Measurements from ENCODE around the gene ZDHHC24. TPM values are rescaled to one million over a fixed set of nuclear protein-coding genes. Genes with fewer than 3 reads are reported as not detected.

Gene ZDHHC24
- total RNA-seq, 1 donor from 2014 or later = 19.0 TPM

DNA sequence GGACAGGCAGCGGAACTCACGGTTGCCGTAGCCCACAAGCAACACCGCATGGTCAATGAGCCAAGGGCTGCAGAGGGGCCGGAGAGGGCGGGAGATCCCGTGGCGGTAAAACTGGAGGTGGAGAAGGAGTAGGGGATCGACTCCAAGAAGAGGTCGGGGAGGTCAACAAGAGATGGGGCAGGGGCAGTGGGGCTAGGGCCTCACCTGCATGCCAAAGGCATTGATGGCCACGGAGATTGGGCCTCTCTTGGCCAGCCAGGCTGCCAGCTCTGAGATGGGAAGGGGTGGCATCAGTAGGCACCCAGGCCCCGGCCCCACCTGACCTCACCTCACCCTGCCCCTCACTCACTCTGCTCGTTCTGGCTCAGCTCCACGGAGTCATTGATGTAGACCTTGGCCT is 18.7 kb upstream of the ZDHHC24 start:
- peaks cover 13% of the 10 kb centered on the region for H3K4me1 Mint-ChIP-seq
- H3K9me3 Mint-ChIP-seq = no peaks in the 10 kb centered on the region
- intact Hi-C loops (cut with micrococcal nuclease) = no loop called here
- no peak for TF ChIP-seq CTCF (IDR thresholded peaks at IDR 0.05)
- ChIA-PET POLR2A (no interaction called here), CTCF (no interaction called here)
- peaks cover 10% of the 10 kb centered on the region for H3K27me3 Mint-ChIP-seq
- ATAC-seq (ENCODE audit: low read depth) (no peak), DNase-seq (no peak)
- H3K4me3 Mint-ChIP-seq = no peak overlapping the region
- no peaks in the 10 kb centered on the region for H3K36me3 Mint-ChIP-seq (ENCODE audit: low read depth)
- H3K27ac Mint-ChIP-seq = no peak overlapping the region

DNA sequence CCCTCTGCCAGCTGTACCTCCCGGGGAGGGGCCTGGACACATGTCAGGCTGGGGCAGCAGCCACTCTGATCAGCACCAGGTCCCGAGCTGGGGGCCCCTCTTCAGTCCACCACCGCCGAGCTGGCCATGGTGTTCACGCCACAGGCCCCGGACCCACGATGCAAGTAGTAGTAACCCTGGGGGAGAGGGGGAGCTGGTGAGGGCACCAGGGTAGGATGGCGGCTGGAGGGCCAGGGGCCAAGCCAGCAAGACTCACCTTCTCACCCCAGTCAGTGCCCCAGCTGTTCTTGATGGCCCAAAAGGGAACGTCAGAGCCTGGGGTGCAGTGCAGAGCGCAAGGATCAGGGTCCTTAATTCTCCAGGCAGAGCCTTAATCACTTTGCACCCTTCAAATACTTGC is 18.0 kb upstream of the ZDHHC24 start:
- H3K4me3 Mint-ChIP-seq = no peak overlapping the region
- no peak for ATAC-seq (ENCODE audit: low read depth)
- no peak for DNase-seq
- H3K27me3 Mint-ChIP-seq = peaks cover 13% of the 10 kb centered on the region
- H3K27ac Mint-ChIP-seq = no peak overlapping the region
- POLR2A ChIA-PET = no interaction called here
- no peak for TF ChIP-seq CTCF (IDR thresholded peaks at IDR 0.05)
- intact Hi-C loops (cut with micrococcal nuclease) = no loop called here
- peaks cover 17% of the 10 kb centered on the region for H3K4me1 Mint-ChIP-seq
- CTCF ChIA-PET = no interaction called here
- H3K36me3 Mint-ChIP-seq (ENCODE audit: low read depth) = no peaks in the 10 kb centered on the region
- no peaks in the 10 kb centered on the region for H3K9me3 Mint-ChIP-seq

- ChIA-PET CTCF (no interaction called here), POLR2A (interaction anchor here (0.5 kb wide), 1 partner anchor 96 kb away, joined by 8 read pairs; no protein-coding TSS in a partner anchor)
- intact Hi-C loops (cut with micrococcal nuclease) = no loop called here
- H3K9me3 Mint-ChIP-seq = no peaks in the 10 kb centered on the region
- no peak for DNase-seq
- peaks cover 15% of the 10 kb centered on the region for H3K4me1 Mint-ChIP-seq
- ATAC-seq (ENCODE audit: low read depth) = no peak
- H3K27ac Mint-ChIP-seq = no peak overlapping the region
- H3K27me3 Mint-ChIP-seq = peaks cover 16% of the 10 kb centered on the region
- no peaks in the 10 kb centered on the region for H3K36me3 Mint-ChIP-seq (ENCODE audit: low read depth)
- no peak for TF ChIP-seq CTCF (IDR thresholded peaks at IDR 0.05)
- no peak overlapping the region for H3K4me3 Mint-ChIP-seq
Measured at GRCh38 chr11:66562907-66563583, 17.2 kb upstream of the ZDHHC24 start.

GRCh38 chr11:66562275-66562674 is 16.4 kb upstream of the ZDHHC24 start:
- no peak overlapping the region for H3K4me3 Mint-ChIP-seq
- H3K36me3 Mint-ChIP-seq (ENCODE audit: low read depth) = no peaks in the 10 kb centered on the region
- intact Hi-C loops (cut with micrococcal nuclease) = no loop called here
- no peak overlapping the region for H3K27ac Mint-ChIP-seq
- DNase-seq = no peak
- TF ChIP-seq CTCF (IDR thresholded peaks at IDR 0.05) = no peak
- H3K4me1 Mint-ChIP-seq = peaks cover 9% of the 10 kb centered on the region
- peaks cover 17% of the 10 kb centered on the region for H3K27me3 Mint-ChIP-seq
- no peak for ATAC-seq (ENCODE audit: low read depth)
- CTCF ChIA-PET = no interaction called here
- H3K9me3 Mint-ChIP-seq = no peaks in the 10 kb centered on the region
- POLR2A ChIA-PET = interaction anchor here (0.5 kb wide), 1 partner anchor 97 kb away, joined by 8 read pairs; no protein-coding TSS in a partner anchor

DNA sequence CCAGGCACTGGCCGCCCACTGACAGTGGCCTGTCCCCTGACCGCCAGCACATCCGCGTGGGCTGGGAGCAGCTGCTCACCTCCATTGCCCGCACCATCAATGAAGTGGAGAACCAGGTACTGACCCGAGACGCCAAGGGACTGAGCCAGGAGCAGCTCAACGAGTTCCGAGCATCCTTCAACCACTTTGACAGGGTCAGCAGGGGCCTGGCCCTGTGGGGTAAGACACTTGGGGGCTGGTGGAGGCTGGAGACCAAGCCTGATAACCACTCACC is 16.1 kb upstream of the ZDHHC24 start:
- ATAC-seq (ENCODE audit: low read depth) (no peak), DNase-seq (no peak)
- intact Hi-C loops (cut with micrococcal nuclease) = no loop called here
- no peak overlapping the region for H3K27ac Mint-ChIP-seq
- H3K4me3 Mint-ChIP-seq = no peak overlapping the region
- no peak for TF ChIP-seq CTCF (IDR thresholded peaks at IDR 0.05)
- H3K36me3 Mint-ChIP-seq (ENCODE audit: low read depth) = no peaks in the 10 kb centered on the region
- no peaks in the 10 kb centered on the region for H3K9me3 Mint-ChIP-seq
- peaks cover 7% of the 10 kb centered on the region for H3K4me1 Mint-ChIP-seq
- CTCF ChIA-PET = no interaction called here
- POLR2A ChIA-PET = no interaction called here
- H3K27me3 Mint-ChIP-seq = peaks cover 16% of the 10 kb centered on the region
